GM21528 (cell line): ENCODE results near the gene ZNHIT3.

Source experiments
- ATAC-seq: cut with Tn5 transposase; IDR thresholded peaks from one replicate; pipeline ENCODE4 v1.9.1; 2021; ENCODE audit warnings: mild to moderate bottlenecking, moderate library complexity; ENCODE audit not compliant: unreplicated experiment, low FRiP score

Gene ZNHIT3

GRCh38 chr17:36544307-36545076 is 58.0 kb downstream of the ZNHIT3 start, which contains the start of gene GGNBP2:
GGNBP2 (plus strand) TSS chr17:36544919; CDS start chr17:36545725, 806 bp downstream.
- peak; percentile 54 for ATAC-seq

- no peak for ATAC-seq
Measured at GRCh38 chr17:36545077-36545464, 58.6 kb downstream of the ZNHIT3 start.
